GM08714 (cell line): Measurements from ENCODE around the gene KRTAP29-1.

Experiments
- H3K4me3 ChIP-seq: fragments of 200-500 bp; sonication (Bioruptor generic); 2 replicates; pipeline ENCODE4 v1.5.1; 2014; ENCODE audit warnings: mild to moderate bottlenecking, low read length, inconsistent platforms
- ZNF274 ChIP-seq: IDR thresholded peaks from 2 replicates; pipeline ENCODE4 v1.6.1; 2012; ENCODE audit warnings: mild to moderate bottlenecking, low read depth, low read length

KRTAP29-1 gene

DNA sequence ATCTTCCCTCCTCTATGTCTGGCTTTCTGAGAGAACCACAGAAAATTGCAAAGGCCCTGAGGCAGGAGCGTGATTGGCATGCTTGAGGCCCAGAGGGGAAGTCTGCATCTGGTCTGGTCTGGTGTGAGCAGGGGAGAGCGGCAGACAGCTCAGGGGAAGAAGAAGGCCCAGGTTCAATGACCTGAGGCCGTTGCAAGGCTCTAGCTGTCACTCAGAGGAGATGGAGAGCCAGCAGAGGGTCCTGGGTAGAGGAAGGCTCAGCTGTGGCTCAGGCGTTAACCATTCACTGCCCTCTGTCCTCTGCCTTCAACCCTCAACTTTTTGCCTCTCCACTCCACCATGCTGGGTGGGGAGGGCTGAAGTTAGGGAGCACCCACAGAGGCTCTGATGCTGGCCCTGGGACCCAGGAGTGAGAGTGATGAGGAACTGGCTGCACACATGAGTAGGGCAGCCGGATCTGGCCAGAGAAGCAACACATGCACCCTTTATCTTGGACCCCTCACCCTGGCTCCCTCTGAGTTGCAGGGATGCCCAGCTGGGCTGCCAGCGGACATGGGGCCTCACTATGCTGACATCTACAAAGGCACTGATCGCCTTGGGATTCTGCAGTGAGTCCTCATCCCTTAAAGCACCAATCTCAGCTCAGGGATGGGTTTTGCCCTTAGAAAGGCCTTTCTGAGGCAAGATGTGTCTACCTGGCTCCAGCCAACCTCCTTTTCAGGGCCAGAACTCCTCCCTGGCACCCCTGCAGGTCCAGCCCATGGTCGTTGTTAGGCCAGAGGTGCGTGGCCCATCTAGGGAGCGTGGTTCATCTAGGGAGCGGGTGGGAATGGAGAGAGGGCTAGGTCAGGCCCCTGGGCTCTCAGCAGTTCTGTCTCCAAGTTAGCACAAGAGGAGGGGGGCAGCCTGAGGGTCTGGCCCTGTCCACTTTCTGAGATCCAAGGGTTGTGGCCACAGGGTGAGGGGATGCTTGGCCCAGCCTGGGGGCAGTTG is 20.5 kb upstream of the KRTAP29-1 start:
- TF ChIP-seq ZNF274 = no peak

DNA sequence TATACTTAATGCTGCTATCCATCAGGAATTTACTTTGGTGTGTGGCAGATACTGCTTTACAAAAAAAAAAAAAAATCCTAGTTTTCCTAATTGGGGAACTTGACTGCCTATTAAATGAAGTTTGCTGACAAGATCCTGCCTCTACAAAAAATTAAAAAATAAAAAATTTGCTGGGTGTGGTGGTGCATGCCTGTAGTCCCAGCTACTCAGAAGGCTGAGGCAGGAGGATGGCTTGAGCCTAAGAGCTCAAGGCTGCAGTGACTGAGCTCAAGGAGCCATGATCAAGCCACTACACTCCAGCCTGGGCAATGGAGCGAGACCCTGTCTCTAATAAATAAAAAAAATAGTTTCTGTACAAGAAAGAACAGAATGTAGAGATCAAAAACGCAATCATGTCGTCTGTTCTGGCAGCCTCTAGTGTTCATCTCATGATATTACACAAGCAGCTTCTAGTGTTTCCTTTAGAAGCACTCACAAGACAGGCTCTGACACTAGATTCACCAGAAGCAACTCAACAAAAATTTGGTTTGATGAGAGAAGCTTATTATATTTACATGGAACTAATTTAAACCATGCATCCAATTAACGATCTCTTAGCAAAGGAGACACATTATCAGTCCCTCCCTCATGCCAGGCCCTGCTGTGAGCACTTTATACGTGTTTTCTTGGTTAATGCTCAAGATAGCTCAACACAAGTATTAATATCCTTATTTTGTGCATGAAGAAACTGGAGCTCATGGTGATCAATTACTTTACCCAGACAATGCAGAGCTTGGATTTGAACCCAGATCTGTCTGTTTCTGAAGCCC is 19.6 kb upstream of the KRTAP29-1 start:
- H3K4me3 ChIP-seq = no peak overlapping the region
- no peak for TF ChIP-seq ZNF274

More for the DNA sequence above, 20.5 kb upstream of the KRTAP29-1 start:
- no peak overlapping the region for H3K4me3 ChIP-seq

DNA sequence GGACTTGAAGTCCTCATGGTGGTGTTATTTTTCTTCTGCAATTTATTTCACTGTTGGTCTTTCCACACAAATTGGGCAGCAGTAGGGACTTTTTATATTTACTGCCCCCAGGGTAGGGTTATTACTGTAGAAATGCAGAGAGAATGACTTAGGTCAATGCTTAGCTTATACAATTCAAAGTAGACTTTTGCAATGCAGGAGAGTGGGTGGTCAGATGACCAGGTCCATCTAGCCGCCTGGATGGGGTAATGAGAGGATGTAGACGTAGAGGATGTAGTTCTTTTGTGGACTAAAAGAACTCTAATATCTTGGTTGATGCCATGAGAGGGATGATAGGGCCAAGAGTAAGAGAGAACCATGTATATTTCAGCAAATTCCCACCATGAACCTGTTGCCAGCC is 15.6 kb upstream of the KRTAP29-1 start:
- TF ChIP-seq ZNF274 = no peak
- no peak overlapping the region for H3K4me3 ChIP-seq

DNA sequence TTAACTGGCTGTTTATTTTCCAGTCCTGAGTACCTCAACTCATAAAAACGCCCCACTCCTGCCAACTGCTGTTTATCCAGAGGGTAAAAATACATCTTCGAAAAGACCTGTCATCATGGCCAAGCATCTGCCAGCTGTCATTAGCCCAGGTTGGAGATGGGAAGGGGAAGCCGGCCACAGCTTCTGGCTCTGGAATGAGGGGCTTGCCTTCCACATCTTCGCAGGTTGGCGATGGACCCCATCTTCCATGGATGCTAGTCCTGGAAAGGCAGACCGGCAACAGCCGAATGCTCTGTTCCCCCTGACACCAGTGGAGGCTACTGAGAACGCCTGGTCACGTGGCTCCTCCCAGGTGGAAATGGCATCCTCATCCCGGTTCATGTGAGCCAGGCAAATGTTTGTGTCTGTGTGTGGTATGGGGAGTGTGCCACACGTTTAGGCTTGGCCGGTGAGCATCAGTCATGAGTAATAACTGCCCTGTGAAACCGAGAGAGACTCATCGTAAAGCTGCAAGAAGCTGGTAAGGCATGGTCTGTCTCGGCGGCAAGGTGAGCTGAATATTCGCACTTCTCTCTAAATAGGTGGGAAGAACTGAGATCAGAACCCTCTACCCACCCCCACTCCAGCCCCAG is 13.3 kb upstream of the KRTAP29-1 start:
- H3K4me3 ChIP-seq = no peak overlapping the region
- TF ChIP-seq ZNF274 = no peak

DNA sequence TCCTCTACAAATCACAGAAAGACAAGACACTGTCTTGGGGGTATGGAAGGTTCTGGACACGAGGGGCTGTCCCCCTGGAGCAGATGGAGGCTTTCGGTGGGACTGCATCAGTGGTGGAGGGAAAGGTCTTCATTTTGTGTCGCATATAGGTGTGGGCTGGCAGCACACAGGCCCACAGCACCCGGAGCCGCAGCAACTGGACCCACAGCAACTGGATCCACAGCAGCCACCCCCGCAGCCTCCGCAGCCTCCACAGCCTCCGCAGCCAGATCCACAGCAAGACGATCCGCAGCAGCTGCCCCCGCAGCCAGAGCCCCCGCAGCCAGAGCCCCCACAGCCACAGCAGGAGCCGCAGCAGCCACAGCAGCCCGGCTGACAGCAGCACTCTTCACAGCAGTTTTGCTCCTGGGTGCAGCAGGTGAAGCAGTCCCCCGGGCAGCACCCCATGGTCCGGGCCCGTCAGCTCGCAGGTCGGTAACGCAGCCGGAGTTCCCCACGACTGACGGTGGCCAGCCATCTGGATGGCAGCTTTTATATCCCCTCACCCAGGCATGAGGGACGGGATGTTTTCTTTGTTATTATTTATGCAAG is 12.6 kb upstream of the KRTAP29-1 start, which contains the start of gene KRTAP17-1:
TSS of gene KRTAP17-1 (minus strand) at position 507 of the 591 bp plus-strand sequence. CDS start at position 447, 60 bp downstream.
- no peak for TF ChIP-seq ZNF274
- H3K4me3 ChIP-seq = no peak within 1 kb of the TSS

DNA sequence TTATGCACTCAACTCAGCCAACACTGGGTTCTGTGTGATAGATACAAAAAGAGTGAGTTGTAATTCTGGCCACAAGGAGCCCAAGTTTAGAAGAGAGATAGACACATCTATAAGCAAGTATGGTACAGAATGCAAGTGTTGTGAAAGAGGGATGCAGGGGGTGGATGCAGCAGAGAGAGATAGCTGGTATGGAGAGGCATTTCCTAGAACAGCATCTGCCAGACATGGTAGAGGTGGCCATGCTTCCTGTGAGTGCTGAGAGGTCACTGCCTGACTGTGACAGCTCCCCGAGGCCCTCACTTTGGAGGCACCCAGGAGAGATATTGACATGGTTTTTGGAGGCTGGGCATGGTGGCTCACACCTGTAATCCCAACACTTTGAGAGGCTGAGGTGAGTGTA is 8.5 kb upstream of the KRTAP29-1 start:
- TF ChIP-seq ZNF274 = no peak
- H3K4me3 ChIP-seq = no peak overlapping the region

DNA sequence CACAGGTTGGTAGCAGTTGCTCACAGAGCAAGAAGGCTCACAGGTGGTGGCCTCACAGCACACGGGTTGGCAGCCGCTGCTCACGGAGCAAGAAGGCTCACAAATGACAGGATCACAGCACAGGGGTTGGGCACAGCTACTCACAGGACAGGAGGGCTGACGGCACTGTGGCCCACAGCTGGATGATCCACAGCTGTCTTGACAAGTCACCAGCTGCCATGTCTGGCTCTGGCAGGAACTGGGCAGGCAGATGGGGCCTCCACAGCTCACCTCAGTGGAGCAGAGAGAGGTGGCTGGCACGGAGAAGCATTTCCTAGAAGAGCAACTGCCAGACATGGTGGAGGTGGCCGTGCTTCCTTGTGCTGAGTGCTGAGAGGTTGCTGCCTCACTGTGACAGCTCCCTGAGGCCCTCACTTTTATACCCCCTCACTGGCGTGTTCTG is 6.3 kb upstream of the KRTAP29-1 start, which contains the start of gene KRTAP16-1:
TSS of gene KRTAP16-1 (minus strand) at position 392 of the 442 bp plus-strand sequence. CDS start at position 336, 56 bp downstream.
- no peak within 1 kb of the TSS for H3K4me3 ChIP-seq
- no peak for TF ChIP-seq ZNF274

DNA sequence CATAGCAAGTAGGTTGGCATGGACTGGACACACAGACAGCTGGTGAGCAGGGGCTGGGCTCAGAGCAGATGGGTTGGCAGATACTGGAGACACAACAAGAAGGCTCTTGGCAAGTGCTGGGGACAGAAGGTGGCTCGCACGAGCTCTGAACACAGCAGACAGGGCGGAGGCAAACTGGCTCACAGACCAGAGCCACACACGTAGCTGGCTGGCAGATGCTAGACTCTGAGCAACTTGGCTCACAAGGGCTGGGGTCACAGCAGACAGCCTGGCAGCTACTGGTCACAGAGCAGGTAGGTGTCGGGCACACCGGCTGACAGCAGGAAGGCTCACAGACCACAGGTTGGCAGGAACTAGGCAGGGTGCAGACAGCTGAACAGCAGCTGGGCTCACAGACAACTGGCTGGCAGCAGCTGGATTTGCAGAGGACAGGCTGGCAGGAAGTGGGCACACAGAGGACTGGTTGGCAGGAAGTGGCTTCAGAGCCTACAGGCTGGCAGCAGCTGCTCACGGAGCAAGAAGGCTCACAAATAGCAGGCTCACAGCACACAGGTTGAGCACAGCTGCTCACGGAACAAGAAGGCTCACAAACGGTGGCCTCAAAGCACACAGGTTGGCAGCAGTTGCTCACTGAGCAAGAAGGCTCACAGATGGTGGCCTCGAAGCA is 5.7 kb upstream of the KRTAP29-1 start:
- no peak overlapping the region for H3K4me3 ChIP-seq
- TF ChIP-seq ZNF274 = no peak

DNA sequence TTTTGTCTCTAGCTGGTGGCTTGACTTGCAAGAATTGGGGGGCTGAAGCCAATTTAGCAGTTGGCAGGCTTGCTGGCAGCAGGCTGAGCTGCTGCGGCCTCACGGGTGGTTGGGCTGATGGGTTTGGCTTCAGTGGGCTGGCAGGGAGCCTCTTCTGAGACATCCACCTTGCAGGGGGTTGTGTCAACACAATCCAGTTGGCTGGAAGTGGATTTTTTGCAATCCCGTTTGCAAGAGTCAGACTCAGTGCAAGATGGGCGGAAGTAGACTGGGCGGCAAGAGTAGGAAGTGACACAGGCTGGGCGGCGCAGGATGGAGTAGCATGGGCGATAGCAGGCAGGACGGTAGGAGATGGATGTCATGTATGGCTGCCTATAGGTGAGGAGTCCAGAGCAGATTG is 5.0 kb upstream of the KRTAP29-1 start:
- no peak for TF ChIP-seq ZNF274
- H3K4me3 ChIP-seq = no peak overlapping the region

DNA sequence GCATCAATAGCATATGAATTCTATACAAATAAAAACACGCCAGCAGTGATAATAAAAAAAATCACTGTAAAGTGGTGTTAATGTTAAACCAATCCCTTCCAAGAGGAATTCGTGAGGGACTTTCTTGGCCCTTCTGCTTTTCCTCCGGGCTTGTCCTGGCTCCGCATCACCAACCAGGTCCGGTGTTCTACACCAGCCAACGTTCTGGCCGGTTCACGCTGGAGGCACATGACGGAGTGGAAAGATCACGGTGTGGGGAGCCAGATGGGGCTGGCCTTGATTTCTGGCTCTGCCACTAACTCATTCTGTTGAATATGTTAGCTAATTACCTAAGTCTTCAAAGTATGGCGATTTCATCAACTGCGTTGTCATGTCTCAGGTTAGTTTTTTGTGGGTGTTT is 1.4 kb upstream of the KRTAP29-1 start:
- TF ChIP-seq ZNF274 = no peak
- H3K4me3 ChIP-seq = no peak overlapping the region

DNA sequence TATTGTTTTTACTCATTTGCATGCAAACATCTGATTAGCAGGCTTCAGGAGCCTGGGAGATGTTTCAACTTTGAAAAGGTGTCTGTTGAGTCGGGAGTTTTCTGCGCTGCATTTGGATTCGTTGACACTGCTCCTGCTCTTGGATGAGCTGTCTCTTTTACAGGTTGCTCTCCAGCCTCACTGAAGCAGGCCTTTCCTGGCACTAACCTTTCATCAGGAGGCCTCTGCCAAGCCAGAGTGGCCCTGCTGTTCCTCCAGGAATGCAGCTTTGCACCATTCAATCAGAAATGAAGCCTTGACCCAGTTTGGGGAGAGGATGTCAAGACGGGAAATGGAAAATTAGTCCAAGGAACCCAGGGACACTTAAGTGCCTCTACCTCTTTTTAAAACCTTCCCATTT is 330 bp upstream of the KRTAP29-1 start:
- H3K4me3 ChIP-seq = no peak overlapping the region
- TF ChIP-seq ZNF274 = no peak

DNA sequence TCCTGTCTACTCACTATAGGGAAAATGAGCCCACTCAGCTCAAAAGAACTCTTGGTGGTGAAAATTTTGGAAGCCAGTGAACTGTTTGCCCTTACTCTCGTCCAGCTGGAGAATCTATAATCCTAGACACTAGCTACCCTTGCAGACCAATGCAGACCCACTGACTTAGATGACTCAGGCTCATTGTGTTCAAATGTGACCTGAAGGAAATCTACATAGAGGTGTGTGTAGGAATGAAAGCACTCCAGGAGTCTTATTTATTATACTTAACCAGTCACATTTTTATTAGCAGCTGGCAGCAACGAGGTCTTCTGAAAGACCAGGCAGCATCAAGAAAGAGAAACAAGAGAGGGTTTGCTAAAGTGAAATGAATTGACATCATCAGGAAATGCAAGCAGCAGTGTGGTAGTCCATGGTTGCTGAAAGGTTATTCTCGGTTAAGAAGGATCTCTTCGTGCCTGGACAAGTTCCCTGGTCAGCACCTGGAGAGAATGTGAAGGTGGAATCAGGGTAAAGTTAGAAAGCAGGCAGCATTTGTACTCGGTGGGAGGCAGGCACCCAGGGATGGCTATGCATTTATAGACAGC is 1.4 kb downstream of the KRTAP29-1 start:
- H3K4me3 ChIP-seq = no peak overlapping the region
- TF ChIP-seq ZNF274 = no peak

DNA sequence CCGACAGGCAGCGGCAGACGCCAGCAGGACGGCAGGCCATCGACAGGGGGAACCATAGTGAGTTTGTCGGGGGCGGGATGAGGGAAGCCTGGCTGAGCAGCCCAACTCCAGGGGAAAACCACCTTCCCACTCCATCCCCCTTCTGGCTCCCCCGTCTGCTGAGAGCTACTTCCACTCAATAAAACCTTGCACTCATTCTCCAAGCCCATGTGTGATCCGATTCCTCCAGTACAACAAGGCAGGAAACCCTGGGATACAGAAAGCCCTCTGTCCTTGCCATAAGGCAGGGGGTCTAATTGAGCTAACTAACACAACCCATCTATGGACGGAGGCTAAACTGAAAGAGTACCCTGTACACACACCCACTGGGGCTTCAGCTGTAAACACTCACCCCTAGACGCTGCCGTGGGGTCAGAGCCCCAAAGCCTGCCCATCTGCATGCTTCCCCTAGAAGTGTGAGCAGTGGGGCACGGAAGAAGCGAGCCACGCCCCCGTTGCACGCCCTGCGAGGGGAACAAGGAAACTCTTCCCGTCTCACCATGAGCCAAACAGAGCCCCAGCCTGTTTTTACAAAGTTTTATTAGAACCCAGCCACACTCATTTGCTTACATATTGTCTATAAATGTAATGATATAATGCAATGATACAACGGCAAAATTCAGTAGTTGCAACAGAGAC is 4.1 kb downstream of the KRTAP29-1 start:
- H3K4me3 ChIP-seq = no peak overlapping the region
- no peak for TF ChIP-seq ZNF274
